ENCODE results near the gene PLA2G2C.
A peak's percentile ranks its signal among the peaks of the same experiment; 100 is the strongest.

The PLA2G2C gene

DNA sequence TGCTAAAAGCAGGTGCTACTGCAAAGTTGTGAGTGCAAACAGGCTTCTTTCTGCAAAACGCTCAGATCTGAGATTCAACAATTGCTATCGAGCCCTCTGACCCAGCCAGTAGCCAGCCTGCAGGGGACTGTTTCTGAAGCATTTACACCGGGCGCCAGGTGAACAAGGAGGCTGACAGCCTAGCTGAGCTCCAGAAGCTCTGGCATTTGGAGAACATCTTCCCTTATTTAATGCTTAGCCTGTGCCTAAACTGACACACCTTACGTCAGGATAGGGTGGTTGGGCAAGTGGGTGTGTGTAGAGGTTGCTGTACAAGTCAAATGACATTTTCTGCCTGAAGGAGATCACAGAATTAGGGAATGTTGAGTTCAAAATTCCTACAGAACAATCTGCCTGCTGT lies 15.8 kb upstream of the PLA2G2C start:
- DNase-seq, result no peak

DNA sequence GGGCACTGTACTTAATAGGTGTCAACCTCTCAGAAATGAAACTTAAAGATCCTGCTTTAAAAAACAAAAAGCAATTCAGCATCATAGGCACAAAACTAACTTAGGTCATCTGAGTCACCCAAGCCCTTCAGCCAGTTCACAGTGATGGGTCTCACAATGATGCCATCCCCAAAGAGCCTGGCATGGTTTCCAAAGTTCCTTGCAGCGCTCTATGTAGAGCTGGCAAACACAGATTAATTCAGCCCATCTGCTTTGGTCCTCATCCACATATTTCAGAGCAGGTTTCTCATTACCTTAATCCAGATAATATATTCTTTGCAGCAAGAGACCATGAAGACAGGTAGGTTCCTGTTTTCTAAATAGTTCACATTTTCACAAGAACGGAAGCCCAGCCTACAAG lies 14.6 kb upstream of the PLA2G2C start:
- DNase-seq, result no peak

DNA sequence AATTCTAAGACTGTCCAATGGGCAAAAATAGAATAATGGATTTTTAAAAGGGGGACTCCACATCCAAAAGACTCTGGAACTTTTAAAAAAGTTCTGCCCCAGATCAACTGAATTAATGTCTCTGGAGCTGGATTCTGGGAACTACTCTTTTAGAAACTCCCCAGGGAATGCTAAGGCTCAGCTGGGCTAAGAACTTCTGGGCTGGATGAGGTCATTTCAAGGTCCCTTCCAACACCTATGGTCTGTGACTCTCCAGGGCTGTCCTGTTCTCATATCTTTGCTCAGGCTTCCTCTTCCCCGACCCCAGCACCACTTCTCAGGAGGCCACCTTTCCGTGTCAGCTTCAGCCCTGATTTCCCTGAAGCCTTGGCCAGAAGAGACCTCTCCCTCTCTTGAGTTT lies 13.5 kb upstream of the PLA2G2C start:
- DNase-seq, result no peak

- no peak for DNase-seq
Measured at GRCh38 chr1:20199403-20199802, 13.1 kb upstream of the PLA2G2C start.

DNA sequence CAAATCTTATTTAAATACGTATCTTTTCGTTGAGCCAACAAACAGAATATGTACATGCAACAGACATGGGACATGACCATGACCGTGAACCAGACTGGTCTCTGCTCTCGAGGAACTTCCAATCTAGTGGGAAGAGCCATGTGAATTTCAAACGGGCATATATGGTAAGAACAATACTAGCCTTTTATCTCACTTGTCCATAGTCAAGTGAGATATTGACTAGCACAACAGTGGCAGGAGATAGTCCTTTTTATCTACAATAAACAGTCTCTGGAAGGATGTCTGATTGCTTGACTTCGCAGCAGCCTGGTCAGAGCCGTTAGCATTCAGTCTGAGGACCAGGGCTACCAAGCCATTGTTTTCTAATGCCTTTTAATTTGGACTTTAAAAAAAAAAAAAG lies 12.6 kb upstream of the PLA2G2C start:
- no peak for DNase-seq

- no peak for DNase-seq
Measured at GRCh38 chr1:20198296-20198695, 12.0 kb upstream of the PLA2G2C start.

DNA sequence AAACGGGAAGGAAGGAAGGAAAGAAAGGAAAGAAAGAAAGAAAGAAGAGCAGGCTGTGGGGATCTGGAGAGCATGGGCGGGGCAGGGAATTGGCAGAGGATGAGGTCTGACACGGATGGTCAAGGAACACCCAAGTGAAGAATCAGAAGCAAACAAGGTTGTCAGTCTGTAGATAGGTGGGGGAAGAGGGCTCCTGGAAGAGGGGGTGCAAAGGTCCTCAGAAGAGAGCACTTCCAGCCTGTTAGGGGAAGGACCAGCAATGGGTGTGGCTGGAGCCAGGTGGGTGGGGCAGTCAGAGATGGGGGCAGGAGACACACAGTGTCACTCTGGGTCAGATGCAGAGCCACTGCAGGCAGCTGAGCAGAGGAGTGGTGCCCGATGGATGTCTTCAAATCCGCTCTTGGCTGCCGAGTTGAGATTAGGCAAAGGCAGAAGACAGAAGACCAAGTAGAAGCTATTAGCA lies 11.0 kb upstream of the PLA2G2C start:
- DNase-seq, result no peak

DNA sequence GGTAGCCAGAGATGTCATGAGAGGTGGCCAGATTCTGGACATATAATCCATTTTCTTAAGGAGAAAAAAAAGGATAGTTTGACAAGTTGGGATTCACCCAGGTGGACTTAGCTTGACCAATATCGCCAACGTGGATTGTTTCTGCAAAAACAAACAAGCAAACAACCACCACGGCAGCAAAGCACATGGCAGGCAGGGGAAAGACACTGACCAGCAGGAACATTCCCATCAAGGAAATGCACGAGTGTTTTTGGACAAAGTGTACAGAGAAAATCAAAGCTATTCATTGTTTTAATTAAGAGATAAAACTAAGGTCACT lies 9.1 kb upstream of the PLA2G2C start:
- no peak for DNase-seq

DNA sequence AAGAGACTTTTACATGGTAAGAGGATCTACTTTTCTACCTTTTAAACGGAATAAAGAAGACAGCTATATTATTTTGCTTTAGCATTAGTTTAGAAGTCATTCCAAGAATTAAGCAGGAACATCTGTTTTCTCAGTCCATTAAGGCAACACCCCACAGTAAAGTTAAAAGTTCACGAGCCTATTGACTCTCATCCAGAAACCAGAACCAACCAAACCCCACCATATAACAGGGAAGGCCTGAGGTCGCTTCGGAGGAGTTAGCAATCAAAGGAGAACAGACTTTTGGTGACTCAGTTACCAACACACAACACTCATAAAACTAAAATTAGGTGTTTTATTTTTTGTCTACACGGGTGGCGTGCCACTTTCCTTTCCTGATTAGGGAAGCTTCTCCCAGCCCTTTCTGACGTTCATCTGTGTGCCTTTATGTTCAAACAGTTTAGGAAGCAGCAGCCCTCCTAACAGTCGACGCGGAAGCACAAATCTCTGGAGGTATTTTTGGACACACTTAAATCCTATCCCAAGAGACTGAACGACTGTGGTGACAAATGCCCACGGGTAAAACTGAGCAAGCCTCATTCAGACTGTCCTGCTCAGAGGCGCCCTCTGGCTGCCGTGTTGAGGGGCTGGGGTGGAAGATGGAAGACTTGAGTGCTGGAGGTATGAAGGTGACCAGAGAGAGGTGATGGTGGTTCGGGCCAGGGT lies 8.6 kb upstream of the PLA2G2C start:
- DNase-seq, result peak; percentile 82

GRCh38 chr1:20194224-20194623 lies 7.9 kb upstream of the PLA2G2C start:
- DNase-seq, result no peak

DNA sequence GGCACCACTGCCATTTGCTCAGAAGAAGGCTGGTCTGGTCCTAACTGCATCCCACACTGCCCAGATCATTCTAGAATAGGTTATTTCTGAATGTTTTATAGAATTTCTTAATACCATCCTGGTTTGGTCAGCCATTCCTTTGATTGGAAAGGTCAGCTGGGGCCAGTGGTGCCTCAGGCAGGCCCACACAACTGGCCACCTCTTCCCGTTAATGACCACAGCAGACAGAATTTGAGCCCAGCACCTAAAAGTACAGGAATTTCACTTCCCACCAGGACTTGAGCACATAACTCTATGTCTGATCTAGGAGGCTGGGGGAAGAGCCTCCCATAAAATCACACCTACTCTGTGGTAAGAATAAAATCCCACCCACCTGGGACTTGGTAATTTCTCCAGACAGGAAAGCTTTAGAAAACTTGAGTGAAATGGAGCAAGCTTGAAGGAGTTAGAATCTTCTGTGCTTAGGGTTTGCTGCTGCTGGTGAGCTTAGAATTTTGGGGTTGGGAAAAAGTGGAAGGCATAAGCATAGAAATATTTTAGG lies 6.6 kb upstream of the PLA2G2C start:
- DNase-seq, result no peak

DNA sequence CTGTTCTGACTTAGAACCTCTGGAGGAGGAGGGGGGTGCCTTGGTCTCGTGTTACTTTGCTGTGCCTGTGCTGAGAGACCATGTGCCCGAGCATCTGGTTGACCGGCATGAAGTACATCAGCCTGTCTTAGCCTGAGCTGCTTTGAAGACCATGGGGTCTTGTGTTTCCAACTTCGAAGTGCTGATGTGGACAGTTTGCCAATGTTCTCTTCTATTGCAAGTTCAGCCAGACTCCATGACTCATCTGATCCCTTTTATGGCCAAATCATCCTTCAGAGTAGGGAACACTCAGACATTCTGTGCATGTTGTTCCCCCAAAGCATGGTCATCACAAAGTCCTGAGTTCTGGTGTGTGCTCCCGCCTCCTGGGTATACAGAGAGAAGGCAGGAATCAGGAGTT lies 6.0 kb upstream of the PLA2G2C start:
- no peak for DNase-seq

DNA sequence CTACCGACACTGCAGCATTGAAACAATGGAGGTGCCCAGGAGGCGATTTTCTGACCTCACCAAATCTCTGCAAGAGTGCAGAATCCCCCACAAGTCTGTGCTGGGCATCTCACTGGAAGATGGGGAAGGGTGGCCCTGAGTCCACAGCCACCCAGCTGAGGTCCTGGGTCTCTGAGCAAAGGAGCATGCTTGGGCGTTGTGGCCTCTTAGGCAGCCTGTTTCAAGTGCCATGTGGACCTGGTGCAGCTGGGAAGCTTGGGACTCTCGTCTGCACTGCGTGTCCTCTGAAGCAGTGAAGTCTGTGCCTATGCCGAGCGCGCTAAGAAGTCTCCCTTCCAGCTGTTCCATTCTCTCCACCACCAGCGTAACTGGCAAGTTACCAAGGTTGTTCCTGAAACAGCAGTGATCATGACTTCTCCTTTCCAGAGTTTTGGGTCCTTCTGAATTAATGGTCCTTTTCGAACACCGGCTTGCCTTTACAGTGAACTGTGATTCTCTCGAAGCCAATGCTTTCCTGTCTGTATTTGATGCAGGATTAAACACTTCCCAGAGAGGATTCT lies 5.0 kb upstream of the PLA2G2C start:
- DNase-seq, result no peak

GRCh38 chr1:20190256-20191160 lies 4.2 kb upstream of the PLA2G2C start:
- no peak for DNase-seq

DNA sequence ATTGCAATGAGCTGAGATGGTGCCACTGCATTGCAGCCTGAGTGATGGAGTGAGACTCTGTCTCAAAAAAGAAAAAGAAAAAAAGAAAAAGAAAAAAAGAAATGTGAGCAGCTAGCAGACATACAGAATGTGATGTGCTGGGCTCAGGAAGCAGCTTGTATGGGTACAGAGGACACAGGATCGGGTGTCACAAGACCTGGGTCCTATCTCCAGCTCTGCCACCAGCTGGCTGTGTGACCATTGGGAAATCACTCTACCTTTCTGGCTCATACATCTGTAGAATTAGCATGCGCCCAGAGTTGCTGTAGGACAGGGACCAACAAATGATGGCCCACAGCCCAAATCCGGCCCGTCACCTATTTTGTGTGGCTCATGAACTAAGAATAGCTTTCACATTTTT lies 3.3 kb upstream of the PLA2G2C start:
- DNase-seq, result no peak

- DNase-seq, result no peak
Measured at GRCh38 chr1:20188455-20188817, 2.1 kb upstream of the PLA2G2C start.

GRCh38 chr1:20187813-20188454 lies 1.6 kb upstream of the PLA2G2C start:
- no peak for DNase-seq

- DNase-seq, result peak; percentile 34
Measured at GRCh38 chr1:20187103-20187812, 940 bp upstream of the PLA2G2C start.

- peak; percentile 62 for DNase-seq
Measured at GRCh38 chr1:20184997-20185833, 1.1 kb downstream of the PLA2G2C start.

DNA sequence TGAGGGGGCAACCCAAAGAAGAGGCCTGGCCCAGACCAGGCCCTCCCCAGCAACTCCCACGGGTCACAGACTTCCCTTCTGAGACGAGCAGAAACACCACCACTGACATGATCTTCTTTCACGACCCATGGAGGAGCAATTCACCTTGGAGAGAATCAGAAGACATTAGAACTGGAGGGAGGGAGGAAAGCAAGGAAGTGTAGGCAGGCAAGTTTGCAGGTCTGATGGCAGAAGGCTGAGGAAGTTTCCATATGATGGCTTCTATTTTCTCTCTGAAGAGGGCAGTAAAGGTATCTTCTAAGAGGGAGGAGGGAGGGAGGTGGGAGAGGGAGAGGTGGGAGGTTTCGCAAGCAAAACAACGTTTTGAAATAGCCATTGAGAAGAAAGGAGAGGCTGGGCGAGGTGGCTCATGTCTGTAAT lies 1.8 kb downstream of the PLA2G2C start:
- DNase-seq, result no peak

DNA sequence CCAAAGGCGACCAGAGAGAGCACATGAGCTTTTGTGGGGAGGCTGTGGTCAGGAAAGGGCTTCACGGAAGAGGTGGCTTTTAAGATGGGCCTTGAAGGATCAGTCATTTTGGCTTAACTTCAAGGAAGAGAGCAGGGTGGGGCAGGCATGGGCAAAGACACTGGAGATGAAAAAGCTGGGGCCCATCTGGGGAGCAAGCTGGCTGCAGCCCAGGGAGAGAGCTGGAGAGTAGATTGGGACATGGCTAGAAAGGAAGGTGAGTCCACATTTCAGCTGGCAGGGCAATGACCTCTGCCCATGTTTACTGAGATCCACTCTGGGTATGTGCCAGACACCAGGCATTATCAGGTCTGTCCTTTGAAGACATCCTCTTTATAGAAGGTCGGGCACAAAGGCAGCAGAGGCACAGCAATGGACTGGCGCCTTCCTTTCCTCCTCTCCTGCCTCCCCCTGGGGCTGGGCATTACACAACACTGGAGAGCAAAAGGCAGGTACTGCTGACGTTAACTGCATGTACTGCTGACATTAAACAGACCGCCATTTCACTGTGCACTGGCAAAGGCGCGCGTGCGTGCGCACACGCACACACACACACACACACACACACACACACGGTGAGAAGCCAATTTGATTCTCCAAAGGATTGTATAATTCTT lies 2.6 kb downstream of the PLA2G2C start:
- no peak for DNase-seq

Data from CD4-positive, alpha-beta T cell treated with Interleukin-17A for 4 hours (primary cell).